ENCODE measurements around the gene PCGF3. TPM values are rescaled to one million over a fixed set of nuclear protein-coding genes. Genes with fewer than 3 reads are reported as not detected.

PCGF3 gene
- total RNA-seq, 1 experiment from 2014 or later = 22.7 TPM

- no peak for DNase-seq (ENCODE audit: low read depth, low spot score)
- in situ Hi-C loops (cut with HindIII; ENCODE audit: low pct_unique_long_range_greater_than_20kb, low sequenced_read_pairs) = no loop called here
Observed at GRCh38 chr4:679104-679481, 26.5 kb upstream of the PCGF3 start.

- no peak for DNase-seq (ENCODE audit: low read depth, low spot score)
- in situ Hi-C loops (cut with HindIII; ENCODE audit: low pct_unique_long_range_greater_than_20kb, low sequenced_read_pairs) = no loop called here
Observed at GRCh38 chr4:679629-680028, 26.0 kb upstream of the PCGF3 start.

GRCh38 chr4:680091-680490 lies 25.5 kb upstream of the PCGF3 start:
- DNase-seq (ENCODE audit: low read depth, low spot score) = no peak
- in situ Hi-C loops (cut with HindIII; ENCODE audit: low pct_unique_long_range_greater_than_20kb, low sequenced_read_pairs) = no loop called here

GRCh38 chr4:680551-680927 lies 25.1 kb upstream of the PCGF3 start:
- DNase-seq (ENCODE audit: low read depth, low spot score) = no peak
- in situ Hi-C loops (cut with HindIII; ENCODE audit: low pct_unique_long_range_greater_than_20kb, low sequenced_read_pairs) = no loop called here

GRCh38 chr4:680928-681645 lies 24.5 kb upstream of the PCGF3 start:
- in situ Hi-C loops (cut with HindIII; ENCODE audit: low pct_unique_long_range_greater_than_20kb, low sequenced_read_pairs) = no loop called here
- DNase-seq (ENCODE audit: low read depth, low spot score) = peak; percentile 38

GRCh38 chr4:681736-682451 lies 23.7 kb upstream of the PCGF3 start:
- in situ Hi-C loops (cut with HindIII; ENCODE audit: low pct_unique_long_range_greater_than_20kb, low sequenced_read_pairs) = no loop called here
- DNase-seq (ENCODE audit: low read depth, low spot score) = no peak

- in situ Hi-C loops (cut with HindIII; ENCODE audit: low pct_unique_long_range_greater_than_20kb, low sequenced_read_pairs) = no loop called here
- DNase-seq (ENCODE audit: low read depth, low spot score) = no peak
Observed at GRCh38 chr4:682490-683172, 23.0 kb upstream of the PCGF3 start.

- no peak for DNase-seq (ENCODE audit: low read depth, low spot score)
- in situ Hi-C loops (cut with HindIII; ENCODE audit: low pct_unique_long_range_greater_than_20kb, low sequenced_read_pairs) = no loop called here
Observed at GRCh38 chr4:683247-683897, 22.3 kb upstream of the PCGF3 start.

- DNase-seq (ENCODE audit: low read depth, low spot score) = peak; percentile 54
- in situ Hi-C loops (cut with HindIII; ENCODE audit: low pct_unique_long_range_greater_than_20kb, low sequenced_read_pairs) = no loop called here
Observed at GRCh38 chr4:683982-684622, 21.5 kb upstream of the PCGF3 start.

GRCh38 chr4:684623-685327 lies 20.9 kb upstream of the PCGF3 start:
- DNase-seq (ENCODE audit: low read depth, low spot score) = no peak
- in situ Hi-C loops (cut with HindIII; ENCODE audit: low pct_unique_long_range_greater_than_20kb, low sequenced_read_pairs) = no loop called here

- in situ Hi-C loops (cut with HindIII; ENCODE audit: low pct_unique_long_range_greater_than_20kb, low sequenced_read_pairs) = no loop called here
- no peak for DNase-seq (ENCODE audit: low read depth, low spot score)
Observed at GRCh38 chr4:685679-686412, 19.8 kb upstream of the PCGF3 start.

- in situ Hi-C loops (cut with HindIII; ENCODE audit: low pct_unique_long_range_greater_than_20kb, low sequenced_read_pairs) = no loop called here
- DNase-seq (ENCODE audit: low read depth, low spot score) = no peak
Observed at GRCh38 chr4:686413-687040, 19.1 kb upstream of the PCGF3 start.

- DNase-seq (ENCODE audit: low read depth, low spot score) = no peak
- in situ Hi-C loops (cut with HindIII; ENCODE audit: low pct_unique_long_range_greater_than_20kb, low sequenced_read_pairs) = no loop called here
Observed at GRCh38 chr4:687048-687970, 18.3 kb upstream of the PCGF3 start.

GRCh38 chr4:687971-688853 lies 17.4 kb upstream of the PCGF3 start:
- in situ Hi-C loops (cut with HindIII; ENCODE audit: low pct_unique_long_range_greater_than_20kb, low sequenced_read_pairs) = no loop called here
- no peak for DNase-seq (ENCODE audit: low read depth, low spot score)

All from SK-MEL-5 (cell line).